ENCODE results near the gene FILIP1. TPM values are rescaled to one million over a fixed set of nuclear protein-coding genes. Genes with fewer than 3 reads are reported as not detected.

Gene FILIP1
- total RNA-seq, 2 experiments from 2014 or later, result not detected

- DNase-seq (ENCODE audit: low spot score), result no peak
- Histone ChIP-seq H2AFZ (ENCODE audit: low read length) (no peak overlapping the region), H3K79me2 (ENCODE audit: insufficient read depth, low read depth, low read length) (no peaks in the 10 kb centered on the region), H3K36me3 (ENCODE audit: insufficient read depth, low read length) (no peaks in the 10 kb centered on the region), H3K4me2 (ENCODE audit: low read length) (no peak overlapping the region), H3K4me3 (ENCODE audit: low read depth, low read length, poor library complexity, severe bottlenecking) (no peak overlapping the region), H3K9me3 (ENCODE audit: low read length) (no peaks in the 10 kb centered on the region), H3K9me2 (ENCODE audit: insufficient read depth, low read length) (no peaks in the 10 kb centered on the region), H4K20me1 (ENCODE audit: insufficient read depth, low read length) (no peaks in the 10 kb centered on the region), H3K27ac (ENCODE audit: low read depth, low read length, poor library complexity, severe bottlenecking) (no peak overlapping the region), H3K4me1 (ENCODE audit: insufficient read depth, low read length, poor library complexity, severe bottlenecking) (no peaks in the 10 kb centered on the region)
- BruUV-seq (replicated peaks), result no TSS peak
- no peak for TF ChIP-seq EZH2phosphoT487 (IDR thresholded peaks at IDR 0.05; ENCODE audit: borderline replicate concordance, low read depth, low read length)
- no peak for TF ChIP-seq CTCF (conservative IDR thresholded peaks at IDR 0.05; ENCODE audit: low read length)
- POLR2A ChIA-PET, result interaction anchor here (0.6 to 1.0 kb wide), 3 partner anchors 9 to 27 kb away, joined by 3 to 4 read pairs (median 3); no protein-coding TSS in a partner anchor
- intact Hi-C loops (cut with micrococcal nuclease; ENCODE audit: unreplicated experiment), result no loop called here
- CTCF ChIA-PET (ENCODE audit: unreplicated experiment), result no interaction called here
Observed at GRCh38 chr6:75467284-75467683, 26.3 kb downstream of the FILIP1 start.

GRCh38 chr6:75466636-75467035 is 27.0 kb downstream of the FILIP1 start:
- Histone ChIP-seq H3K4me2 (ENCODE audit: low read length) (no peak overlapping the region), H3K9me2 (ENCODE audit: insufficient read depth, low read length) (no peaks in the 10 kb centered on the region), H4K20me1 (ENCODE audit: insufficient read depth, low read length) (no peaks in the 10 kb centered on the region), H3K4me3 (ENCODE audit: low read depth, low read length, poor library complexity, severe bottlenecking) (no peak overlapping the region), H3K79me2 (ENCODE audit: insufficient read depth, low read depth, low read length) (no peaks in the 10 kb centered on the region), H3K36me3 (ENCODE audit: insufficient read depth, low read length) (no peaks in the 10 kb centered on the region), H3K9me3 (ENCODE audit: low read length) (no peaks in the 10 kb centered on the region), H3K27ac (ENCODE audit: low read depth, low read length, poor library complexity, severe bottlenecking) (no peak overlapping the region), H3K4me1 (ENCODE audit: insufficient read depth, low read length, poor library complexity, severe bottlenecking) (no peaks in the 10 kb centered on the region), H2AFZ (ENCODE audit: low read length) (no peak overlapping the region)
- intact Hi-C loops (cut with micrococcal nuclease; ENCODE audit: unreplicated experiment), result no loop called here
- CTCF ChIA-PET (ENCODE audit: unreplicated experiment), result no interaction called here
- no peak for DNase-seq (ENCODE audit: low spot score)
- POLR2A ChIA-PET, result interaction anchor here (0.6 kb wide), 1 partner anchor 19 kb away, joined by 3 read pairs; no protein-coding TSS in a partner anchor
- TF ChIP-seq CTCF (conservative IDR thresholded peaks at IDR 0.05; ENCODE audit: low read length) (no peak), EZH2phosphoT487 (IDR thresholded peaks at IDR 0.05; ENCODE audit: borderline replicate concordance, low read depth, low read length) (no peak)
- no TSS peak for BruUV-seq (replicated peaks)

- H3K27ac ChIP-seq (ENCODE audit: low read depth, low read length, poor library complexity, severe bottlenecking), result no peak overlapping the region
- no peaks in the 10 kb centered on the region for H4K20me1 ChIP-seq (ENCODE audit: insufficient read depth, low read length)
- intact Hi-C loops (cut with micrococcal nuclease; ENCODE audit: unreplicated experiment), result no loop called here
- ChIA-PET CTCF (ENCODE audit: unreplicated experiment) (no interaction called here), POLR2A (no interaction called here)
- H2AFZ ChIP-seq (ENCODE audit: low read length), result no peak overlapping the region
- no peaks in the 10 kb centered on the region for H3K36me3 ChIP-seq (ENCODE audit: insufficient read depth, low read length)
- no peaks in the 10 kb centered on the region for H3K4me1 ChIP-seq (ENCODE audit: insufficient read depth, low read length, poor library complexity, severe bottlenecking)
- H3K9me3 ChIP-seq (ENCODE audit: low read length), result no peaks in the 10 kb centered on the region
- TF ChIP-seq CTCF (conservative IDR thresholded peaks at IDR 0.05; ENCODE audit: low read length) (no peak), EZH2phosphoT487 (IDR thresholded peaks at IDR 0.05; ENCODE audit: borderline replicate concordance, low read depth, low read length) (no peak)
- no peaks in the 10 kb centered on the region for H3K79me2 ChIP-seq (ENCODE audit: insufficient read depth, low read depth, low read length)
- BruUV-seq (replicated peaks), result no TSS peak
- no peak overlapping the region for H3K4me2 ChIP-seq (ENCODE audit: low read length)
- H3K9me2 ChIP-seq (ENCODE audit: insufficient read depth, low read length), result no peaks in the 10 kb centered on the region
- no peak for DNase-seq (ENCODE audit: low spot score)
- no peak overlapping the region for H3K4me3 ChIP-seq (ENCODE audit: low read depth, low read length, poor library complexity, severe bottlenecking)
Observed at GRCh38 chr6:75463908-75464307, 29.7 kb downstream of the FILIP1 start.

Measured in OCI-LY7 (cell line).